HG03342 (cell line): ENCODE data around the gene SPRN.
A peak's percentile ranks its signal among the peaks of the same experiment; 100 is the strongest.

Experiments
- ATAC-seq: cut with Tn5 transposase; IDR thresholded peaks from one replicate; pipeline ENCODE4 v1.9.1; 2021; ENCODE audit warnings: mild to moderate bottlenecking, moderate library complexity; ENCODE audit not compliant: unreplicated experiment

The SPRN gene

DNA sequence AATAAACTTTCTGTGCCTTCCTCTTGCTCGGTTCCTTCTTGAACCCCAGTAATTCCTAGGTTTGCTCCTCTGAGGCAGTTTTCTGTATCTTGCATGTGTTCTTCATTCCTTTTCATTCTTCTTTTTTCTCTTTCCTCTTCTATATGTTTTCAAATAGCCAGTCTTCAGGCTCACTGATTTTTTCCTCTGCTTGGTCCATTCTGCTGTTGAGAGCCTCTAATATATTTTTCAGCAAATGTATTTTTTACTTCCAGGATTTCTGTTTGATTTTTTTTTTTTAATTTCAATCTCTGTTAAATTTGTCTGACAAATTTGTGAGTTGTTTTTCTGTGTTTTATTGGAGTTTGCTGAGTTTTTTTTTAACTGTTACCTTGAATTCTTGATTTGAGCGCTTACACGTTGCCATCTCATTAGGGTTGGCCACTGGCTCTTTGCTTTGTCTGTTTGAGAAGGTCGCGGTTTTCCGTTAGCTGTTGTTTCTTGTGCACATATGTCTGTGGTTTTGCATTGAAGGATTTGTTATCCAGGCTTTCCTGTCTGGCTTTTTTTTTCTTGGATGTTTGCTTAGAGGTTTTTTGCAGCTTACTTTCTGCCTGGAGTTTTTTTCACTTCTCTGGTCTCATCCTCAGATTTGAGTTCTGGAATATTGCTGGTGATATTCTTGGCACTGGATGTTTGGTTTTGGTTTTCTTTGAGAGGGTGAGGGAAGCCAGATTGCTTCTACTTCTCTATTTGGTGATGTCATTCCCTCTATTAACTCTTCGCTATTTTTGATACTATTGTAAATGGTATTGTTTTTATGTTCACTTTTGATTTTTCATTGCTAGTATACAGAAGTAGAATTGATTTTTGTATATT, 12.7 kb downstream of the SPRN start:
- ATAC-seq, result no peak

DNA sequence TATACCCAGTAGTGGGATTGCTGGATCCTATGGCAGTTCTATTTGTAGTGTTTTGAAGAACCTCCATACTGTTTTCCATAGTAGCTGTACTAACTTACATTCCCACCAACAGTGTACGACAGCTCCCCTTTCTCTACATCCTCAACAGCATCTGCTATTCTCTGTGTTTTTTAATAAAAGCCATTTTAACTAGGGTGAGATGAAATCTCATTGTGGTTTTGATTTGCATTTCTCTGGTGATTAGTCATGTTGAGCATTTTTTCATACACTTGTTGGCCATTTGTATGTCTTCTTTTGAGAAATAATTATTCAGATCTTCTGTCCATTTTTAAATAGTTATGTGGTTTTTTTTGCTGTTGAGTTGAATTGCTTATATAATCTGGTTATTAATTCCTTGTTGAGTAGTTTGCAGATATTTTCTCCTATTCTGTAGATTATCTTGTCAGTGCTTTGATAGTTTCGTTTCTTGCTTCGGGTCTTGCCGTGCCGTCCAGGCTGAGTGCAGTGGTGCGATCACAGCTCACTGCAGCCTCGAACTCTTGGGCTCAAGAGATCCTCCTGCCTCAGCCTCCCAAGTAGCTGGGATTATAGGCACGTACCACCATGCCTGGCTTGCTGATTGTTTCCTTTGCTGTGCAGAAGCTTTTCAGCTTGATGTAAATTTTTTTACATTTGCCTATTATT, 18.4 kb downstream of the SPRN start:
- peak; percentile 38 for ATAC-seq

DNA sequence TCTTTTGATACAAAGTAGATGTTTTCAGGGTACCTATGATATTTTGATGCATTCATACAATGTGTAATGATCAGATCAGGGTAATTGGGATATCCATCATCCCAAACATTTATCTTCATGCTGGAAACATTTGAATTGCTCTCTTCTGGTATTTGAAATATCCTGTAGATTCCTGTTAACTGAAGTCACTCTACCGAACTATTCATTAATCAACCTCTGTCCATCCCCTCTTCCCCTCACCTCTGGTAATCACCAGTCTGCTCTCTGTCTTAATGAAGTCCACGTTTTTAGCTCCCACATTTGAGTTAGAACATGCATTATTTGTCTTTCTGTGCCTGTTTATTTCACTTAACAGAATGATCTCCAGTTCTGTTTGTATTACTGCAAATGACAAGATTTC, 19.2 kb downstream of the SPRN start:
- ATAC-seq, result no peak

DNA sequence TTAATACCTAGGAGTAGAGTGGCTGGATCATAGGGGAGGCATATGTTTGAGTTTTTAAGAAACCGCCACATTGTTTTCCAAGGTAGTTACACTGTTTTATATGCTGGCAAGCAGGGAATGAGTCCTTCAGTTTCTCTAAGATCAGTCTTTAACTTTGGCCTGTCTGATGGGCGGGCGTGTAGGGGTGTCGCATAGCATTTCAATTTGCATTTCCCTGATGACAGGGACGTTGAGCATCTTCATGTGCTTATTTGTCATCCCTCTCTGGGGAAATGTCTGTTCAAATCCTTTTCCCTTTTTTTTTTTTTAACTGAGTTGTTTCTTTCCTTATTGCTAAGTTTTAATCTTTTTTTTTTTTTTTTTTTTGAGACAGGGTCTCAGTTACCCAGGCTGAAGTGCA, 20.6 kb downstream of the SPRN start:
- ATAC-seq, result no peak

DNA sequence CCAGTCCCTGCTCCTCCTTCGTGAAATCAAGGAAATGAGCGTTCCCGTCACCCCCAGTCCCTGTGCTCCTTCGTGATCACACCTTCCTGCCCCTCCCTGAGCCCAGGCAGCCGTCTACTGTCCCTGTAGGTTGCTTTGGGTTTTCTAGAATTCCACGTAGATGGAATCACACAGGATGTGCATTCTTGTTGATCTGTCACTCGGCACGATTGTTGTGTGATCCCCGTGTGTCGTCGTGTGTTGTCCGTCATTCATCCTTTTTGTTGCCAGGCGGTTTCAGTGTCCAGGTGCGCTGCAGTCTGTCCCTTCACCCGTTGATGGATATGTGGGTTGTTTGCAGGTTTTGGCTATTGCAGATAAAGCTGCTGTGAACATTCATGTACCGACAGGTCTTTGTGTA, 21.1 kb downstream of the SPRN start:
- ATAC-seq, result no peak

DNA sequence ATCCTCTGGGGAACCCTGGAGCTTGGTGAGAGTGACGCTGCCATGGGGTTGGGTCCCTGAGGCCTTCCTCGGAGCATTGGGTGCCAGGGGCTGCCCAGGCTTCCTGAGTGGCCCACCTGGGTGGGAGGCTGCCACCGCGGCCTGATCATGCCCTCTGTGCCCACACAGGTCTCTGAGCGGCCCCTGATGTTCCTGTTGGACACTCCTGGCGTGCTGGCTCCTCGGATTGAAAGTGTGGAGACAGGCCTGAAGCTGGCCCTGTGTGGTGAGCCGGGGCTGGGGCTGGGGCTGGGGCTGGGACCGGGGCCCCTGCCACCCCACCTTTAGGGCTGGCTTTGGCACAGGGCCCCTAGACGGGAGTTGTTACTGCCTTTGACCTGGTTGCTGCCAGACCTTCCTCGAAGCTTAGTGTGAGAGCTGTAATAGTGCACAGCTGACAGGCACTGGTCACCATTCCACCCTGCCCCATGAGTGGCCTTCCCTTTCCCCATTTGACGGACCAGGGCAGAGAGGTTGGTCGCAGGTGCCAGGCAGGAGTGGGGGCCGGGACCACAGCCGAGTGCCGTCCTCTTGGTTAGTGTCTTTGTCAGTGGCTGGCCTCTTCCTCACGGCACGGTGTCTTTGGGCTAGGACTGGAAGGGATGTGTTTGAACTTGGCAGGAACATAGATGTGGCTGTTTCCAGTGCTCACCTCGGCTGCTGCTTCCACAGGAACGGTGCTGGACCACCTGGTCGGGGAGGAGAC, 22.3 kb downstream of the SPRN start:
- ATAC-seq, result no peak

DNA sequence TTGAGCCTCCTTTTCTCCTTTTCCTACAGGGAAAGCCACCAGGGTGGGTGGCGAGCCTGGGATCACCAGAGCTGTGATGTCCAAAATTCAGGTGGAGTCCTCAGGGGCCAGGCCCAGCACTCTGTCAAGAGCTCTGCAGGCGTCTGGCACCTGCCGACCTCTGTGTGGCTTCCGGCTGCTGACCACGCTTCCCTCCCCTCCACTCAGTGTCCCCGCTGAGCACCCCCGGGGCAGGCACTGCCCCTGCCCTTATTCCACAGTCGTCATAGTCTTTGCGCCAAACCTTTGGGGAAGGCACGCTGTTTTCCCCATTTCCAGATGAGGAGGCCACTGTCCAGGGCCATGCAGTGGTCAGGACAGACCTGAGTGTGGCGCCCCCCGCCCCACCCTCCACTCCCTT, 22.9 kb downstream of the SPRN start:
- ATAC-seq, result no peak

DNA sequence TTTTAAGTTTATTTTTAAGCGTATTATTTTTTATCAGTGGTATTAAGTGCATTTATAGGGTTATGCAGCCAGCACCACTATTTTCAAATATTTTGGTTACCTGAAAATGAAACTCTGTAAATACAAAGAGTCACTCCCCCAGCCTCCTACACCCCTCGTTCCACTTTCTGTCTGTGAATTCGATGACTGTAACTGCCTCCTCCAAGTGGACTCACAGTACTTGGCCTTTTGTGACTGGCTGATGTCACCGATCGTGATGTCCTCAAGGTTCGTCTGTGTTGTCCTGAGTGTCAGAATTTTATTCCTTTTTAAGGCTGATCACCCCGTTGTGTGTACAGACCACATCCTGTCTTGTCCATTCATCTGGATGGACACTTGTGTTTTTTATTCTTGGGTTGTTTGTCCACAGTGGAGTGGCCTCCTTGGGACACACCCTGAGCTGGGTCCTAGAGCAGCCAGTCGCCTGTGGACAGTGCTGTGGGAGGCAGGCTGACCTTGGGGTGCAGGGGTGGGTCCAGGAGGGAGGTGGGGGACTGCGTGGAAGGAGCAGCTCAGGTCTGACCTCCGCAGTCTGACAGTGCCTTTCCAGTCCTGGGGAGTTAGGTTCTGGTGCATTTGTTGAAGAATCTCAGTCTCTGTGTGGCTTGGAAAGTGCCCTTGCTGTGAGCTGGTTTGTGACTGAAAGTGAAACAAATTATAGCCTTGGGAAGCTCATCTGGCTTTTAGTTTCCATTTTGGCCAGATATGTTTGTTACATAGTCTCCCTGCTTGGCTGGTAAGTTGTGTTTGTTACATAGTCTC, 23.6 kb downstream of the SPRN start:
- peak; percentile 86 for ATAC-seq

DNA sequence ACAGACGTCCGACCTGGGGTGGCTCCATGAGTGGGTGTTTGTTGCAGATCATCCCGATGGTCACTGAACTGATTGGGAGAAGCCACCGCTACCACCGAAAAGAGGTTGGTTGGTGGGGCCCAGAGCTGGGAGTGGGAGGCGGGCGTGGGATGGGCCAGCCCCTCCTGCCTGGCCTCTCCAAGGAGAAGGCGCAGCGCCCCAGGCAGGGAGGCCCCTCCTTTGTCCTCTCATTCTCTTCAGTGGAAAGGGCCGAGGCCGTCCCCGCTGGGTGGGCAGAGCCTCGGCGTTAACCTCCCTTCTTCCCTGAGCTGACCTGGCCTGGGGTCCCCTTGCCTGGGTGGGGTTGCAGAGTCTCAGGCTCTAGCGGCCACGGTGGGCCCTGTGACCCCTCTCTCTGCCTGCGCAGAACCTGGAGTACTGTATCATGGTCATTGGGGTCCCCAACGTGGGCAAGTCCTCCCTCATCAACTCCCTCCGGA, 25.3 kb downstream of the SPRN start:
- ATAC-seq, result no peak

DNA sequence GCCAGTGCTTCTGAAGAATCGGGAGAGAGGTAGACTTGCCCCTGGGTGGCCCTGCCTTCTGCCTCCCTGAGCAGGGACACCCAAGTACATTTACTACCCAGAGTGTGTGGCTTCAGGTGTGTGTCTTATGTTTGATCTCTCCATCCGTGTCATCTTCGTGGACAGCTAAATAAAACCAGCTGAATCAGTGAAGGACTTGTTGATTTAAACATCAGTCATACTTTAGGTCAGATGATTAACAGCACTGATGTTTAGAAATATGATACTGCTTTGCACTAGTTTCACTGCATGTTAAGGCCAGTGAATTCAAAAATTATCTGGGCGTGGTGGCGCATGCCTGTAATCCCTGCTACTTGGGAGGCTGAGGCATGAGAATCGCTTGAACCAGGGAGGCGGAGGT, 26.5 kb downstream of the SPRN start:
- no peak for ATAC-seq

DNA sequence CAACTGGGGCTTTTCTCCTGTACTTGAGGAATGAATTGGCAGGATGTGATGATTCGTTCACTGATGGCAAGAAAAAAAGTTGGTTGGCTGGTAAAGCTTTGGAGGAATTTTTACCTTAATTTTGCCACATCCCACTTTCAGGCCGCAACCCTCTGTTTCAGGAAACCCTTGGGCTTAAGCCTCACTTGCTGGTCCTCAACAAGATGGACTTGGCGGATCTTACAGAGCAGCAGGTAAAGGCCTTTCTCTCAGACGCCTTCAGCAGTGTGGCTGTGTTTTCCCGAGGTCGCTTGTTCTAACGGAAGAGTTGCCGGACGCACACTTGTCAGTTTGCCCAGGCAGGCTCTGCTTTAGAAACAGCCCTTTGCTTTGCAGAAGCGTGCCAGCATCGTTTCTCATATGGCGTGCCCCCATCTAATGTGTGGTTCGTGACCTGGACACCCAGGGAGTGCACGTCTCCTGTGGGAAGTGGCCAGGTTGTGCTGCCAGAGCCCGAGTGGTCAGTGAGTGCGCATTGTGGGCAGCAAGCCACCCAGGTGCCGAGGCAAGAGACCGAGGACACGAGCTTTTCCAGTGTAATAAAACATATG, 28.3 kb downstream of the SPRN start:
- no peak for ATAC-seq

DNA sequence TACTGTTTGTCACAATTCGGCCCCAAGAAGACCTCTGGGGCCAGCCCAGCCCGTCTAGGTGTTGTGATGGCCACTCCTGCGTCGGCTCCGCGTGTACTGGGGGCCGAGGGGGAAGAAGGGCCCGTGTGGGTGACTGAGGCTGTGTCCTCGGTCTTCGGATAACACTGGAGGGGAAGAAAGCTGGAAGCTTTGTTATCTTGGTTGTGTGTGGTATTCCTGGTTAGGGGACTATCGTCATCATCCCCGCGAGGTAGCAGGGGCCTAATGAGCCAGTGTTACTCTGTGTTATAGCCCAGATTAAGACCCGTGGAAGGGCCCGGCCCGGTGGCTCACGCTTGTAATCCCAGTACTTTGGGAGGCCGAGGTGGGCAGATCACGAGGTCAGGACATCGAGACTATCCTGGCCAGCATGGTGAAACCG, 29.6 kb downstream of the SPRN start:
- no peak for ATAC-seq

DNA sequence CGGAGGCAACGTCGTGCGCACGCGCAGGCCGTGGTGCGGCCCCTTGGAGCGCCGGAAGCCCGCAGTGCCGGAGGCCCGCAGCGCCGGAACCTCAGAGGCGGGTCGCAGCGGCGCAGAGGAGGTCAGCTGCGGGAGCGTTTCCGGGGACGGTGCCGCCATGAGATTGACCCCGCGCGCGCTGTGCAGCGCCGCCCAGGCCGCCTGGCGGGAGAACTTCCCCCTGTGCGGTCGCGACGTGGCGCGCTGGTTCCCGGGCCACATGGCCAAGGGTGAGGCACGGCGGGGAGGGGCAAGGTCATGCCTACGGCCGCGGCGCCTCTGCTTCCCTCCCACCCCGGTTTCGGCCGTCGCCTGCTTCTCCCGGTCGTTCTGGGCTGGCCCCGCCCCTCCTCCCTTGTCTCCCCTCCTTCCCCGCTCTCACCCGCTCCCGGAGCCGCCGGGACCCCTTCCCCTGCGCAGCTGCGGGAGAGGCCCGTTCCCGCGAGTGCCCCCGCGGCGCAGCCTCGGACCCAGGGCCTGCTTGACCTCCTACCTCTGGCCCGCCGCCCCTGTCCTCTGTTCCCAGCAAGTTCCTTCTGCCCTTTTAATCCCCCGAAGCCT, 30.3 kb downstream of the SPRN start, which contains the start of gene MTG1:
MTG1 (plus strand) TSS at position 94 of the 600 bp plus-strand sequence; CDS start at position 158, 64 bp downstream.
- ATAC-seq, result peak; percentile 62

DNA sequence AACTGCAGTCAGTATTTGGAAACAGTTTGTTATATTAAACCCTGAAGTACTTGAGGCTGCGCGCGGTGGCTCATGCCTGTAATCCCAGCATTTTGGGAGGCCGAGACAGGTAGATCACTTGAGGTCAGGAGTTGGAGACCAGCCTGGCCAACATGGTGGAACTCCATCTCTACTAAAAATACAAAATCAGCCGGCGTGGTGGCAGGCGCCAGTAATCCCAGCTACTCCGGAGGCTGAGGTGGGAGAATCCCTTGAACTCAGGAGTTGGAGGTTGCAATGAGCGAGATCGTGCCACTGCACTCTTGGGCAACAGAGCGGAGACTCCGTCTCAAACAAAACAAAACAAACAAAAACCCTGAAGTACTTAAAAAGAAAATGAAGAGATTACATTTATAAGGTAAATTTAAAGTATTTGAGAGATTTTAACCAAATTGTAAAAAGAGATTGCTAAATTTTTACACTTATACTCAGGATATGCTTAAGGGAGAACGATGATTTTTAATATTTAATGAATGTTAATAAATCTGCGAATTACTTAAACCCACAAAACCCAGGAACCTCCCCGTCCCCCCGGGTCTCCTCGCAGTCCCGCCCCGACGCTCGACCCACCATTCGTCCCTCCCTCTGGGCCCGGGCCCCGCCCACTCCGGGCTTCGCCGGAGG, 30.9 kb downstream of the SPRN start:
- ATAC-seq, result no peak

DNA sequence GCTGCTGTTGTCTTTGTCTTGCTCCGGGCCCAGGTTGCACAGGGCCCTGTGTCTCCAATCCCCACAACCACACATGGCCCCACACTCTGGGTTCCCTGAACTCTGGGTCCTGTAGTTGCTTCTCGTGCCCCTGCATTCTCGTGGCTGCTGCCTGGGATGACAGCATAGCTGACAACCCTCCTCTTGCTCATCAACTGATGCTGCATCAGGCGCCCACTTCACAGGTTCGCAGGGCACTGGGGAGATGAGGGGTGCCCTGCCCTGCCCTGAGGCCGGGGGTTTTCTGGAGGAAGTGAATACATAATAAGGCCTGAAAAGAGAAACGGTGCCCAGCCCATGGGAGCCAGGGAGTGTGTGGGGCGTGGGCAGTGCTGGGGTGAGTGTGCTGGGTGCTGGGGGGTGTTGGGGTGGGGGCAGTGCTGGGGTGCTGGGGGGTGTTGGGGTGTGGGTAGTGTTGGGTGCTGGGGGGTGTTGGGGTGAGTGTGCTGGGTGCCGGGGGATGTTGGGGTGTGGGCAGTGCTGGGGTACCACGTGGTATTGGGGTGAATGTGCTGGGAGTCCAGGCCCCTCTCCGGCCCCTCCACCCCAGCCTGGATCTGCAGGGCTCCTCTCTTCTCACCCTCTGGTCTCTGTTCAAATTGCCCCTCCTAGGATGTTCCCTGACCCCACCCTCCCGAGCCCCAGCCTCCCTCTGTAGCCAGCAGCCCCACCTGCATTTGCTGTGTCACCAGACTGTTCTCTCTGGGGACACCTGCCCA, 32.5 kb downstream of the SPRN start:
- ATAC-seq, result no peak

DNA sequence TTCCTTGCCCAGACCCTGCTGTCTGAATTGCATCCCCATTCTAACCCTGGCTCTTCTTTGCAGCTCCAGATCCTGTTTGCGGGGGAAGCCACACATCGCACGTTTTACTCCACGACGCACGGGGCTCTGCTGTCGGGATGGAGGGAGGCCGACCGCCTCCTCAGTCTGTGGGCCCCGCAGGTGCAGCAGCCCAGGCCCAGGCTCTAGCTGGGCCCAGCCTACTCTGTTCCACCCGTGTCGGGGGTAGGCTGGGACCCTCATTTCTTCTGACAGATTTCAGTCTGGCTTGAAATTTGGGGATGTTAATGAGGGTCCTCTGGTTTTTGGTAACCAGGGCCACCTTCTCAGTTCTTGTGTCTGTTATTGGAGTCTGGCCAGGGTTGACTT, 33.2 kb downstream of the SPRN start:
- ATAC-seq, result no peak

DNA sequence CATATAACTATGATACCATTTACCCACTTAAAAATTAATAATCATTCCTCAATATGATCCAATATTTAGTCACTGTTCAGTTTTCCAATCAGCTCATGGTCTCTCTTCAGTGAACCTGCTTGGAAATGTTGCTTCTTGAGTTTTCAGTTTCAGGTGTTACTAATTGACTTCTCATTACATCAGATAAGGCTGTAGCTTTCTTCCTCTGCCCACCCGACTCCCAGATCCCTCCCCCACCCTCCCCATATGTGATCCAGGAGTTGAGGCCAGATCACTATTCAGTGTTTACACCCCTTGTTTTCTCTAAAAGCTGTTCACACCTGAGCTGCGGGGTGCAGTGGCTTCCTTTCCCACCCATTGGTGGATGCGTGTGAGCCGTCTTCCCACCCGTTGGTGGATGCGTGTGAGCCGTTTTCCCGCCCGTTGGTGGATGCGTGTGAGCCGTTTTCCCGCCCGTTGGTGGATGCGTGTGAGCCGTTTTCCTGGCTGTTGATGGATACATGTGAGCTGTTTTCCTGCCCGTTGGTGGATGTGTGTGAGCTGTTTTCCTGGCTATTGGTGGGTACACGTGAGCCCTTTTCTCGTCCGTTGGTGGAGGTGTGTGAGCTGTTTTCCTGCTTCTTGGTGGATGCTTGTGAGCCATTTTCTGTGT, 33.7 kb downstream of the SPRN start:
- no peak for ATAC-seq
